HG02642 (cell line): Measurements from ENCODE around the gene ISM1.
A peak's percentile ranks its signal among the peaks of the same experiment; 100 is the strongest.
"Not testable (repeated sequence)": the region's sequence is repeated elsewhere in the genome, so short reads cannot be mapped to it uniquely, and the experiment has no call there.

Source experiments
- ATAC-seq: cut with Tn5 transposase; IDR thresholded peaks from one replicate; pipeline ENCODE4 v1.9.1; 2021; ENCODE audit warnings: mild to moderate bottlenecking; ENCODE audit not compliant: unreplicated experiment, poor library complexity

ISM1 gene

DNA sequence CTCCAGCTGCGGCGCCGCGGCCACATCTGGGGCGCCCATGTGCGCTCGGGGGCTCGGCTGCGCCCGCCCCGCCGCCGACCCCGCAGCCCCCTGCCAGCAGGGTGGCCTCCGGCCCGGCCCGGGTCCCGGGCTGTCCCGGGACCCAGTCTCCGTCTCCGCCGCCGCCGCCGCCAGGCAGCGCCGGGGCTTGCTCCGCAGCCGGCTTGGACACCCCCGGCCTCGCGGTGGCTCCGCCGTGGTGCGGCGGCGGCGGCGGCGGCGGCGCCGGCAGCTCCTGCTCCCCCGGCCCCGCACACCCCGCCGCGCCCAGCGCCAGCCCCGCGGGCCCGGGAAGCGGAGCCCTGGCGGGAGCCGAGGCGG, 219 bp downstream of the ISM1 start:
- peak; percentile 26 for ATAC-seq

- peak; percentile 89 for ATAC-seq
Measured at GRCh38 chr20:13221673-13222318, 722 bp downstream of the ISM1 start.

GRCh38 chr20:13222319-13222716, 1.2 kb downstream of the ISM1 start:
- ATAC-seq: no peak

DNA sequence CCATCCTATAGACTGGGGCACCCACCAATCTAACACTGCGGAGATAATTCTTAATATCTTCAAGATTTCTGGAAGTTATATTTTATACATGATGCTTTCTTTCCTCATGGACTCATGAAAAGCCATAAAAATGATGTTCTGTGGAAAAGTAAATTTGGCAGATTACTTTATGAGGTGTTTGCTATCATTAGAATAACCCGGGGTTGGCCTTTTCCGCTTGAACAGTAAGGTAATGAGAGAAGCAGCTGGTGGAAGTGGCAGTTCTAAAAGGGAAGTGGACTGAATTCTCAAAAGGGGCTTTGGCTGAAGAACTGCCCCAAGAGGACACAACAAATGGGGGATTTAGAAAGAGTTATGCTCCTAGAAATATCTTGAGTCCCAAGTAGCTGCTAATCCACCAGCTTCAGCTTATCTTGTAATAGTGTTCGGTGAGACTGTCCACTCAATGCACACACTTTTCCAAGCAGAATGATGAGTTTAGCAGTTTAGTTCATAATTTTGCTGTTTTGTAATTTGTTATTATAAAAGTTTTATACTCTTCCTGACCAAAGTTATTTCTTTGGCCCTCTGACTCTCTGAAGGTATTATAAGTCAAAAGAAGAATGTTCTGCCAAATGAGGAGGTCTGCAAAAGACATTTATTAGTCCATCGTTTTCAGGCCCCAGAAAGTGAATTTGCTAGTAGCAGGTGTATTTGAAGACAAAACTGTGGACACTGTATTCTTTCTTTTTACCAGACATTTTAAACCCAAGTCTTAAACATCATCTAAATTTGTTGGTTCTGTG, 2.9 kb downstream of the ISM1 start:
- ATAC-seq: no peak

DNA sequence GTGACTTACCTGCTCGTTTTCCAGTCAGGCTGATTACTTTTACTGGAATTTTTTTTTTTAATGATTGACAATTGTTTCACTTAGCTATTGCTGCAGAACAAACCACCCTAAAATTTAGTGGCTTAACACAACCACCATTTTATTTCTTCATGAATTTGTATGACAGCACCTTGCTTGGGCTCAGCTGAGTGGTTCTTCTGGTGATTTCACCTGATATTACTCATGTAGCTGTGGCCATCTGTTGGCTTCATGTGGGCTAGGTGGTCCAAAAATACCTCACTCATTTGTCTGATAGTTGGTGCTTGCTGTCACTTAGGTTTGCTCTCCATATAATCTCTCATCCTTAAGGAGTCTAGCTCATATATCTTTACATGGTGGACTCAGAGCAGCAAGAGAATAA, 5.3 kb downstream of the ISM1 start:
- no peak for ATAC-seq

- no peak for ATAC-seq
Measured at GRCh38 chr20:13228771-13229170, 7.7 kb downstream of the ISM1 start.

- ATAC-seq: no peak
Measured at GRCh38 chr20:13229538-13229937, 8.5 kb downstream of the ISM1 start.

DNA sequence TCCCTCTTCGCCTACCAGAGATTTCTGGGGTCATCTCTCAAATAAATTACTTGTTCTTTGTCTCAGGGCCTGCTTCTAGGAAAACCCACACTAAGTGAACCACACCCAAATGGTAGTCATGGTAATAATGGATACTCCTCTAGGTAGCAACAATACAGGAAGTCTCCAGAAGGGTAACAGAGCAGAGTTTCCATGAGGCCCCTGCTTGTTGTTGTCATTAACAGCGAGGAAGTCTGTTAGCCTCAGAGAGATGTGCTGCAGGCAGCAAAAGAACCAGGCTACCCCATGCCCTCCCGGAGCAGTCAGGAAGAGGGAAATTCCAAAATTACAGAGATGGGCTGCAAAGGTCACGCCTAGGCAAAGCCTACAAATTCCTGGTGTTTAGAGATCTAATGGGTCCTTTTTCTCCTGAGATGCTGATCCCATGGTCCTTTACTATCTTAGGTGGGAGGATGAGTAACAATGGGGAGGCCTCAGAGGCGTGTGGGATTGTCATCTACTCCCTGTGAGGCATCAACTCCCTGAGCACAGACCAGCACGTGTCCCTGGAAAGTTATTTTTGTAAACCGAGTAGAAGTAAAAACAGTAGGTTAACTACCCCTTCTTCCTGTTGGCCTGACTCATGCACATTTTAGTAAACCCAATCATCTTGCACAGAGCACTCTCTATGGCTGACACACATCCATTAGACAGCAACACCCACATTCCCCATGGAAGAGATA, 10.1 kb downstream of the ISM1 start:
- no peak for ATAC-seq

- no peak for ATAC-seq
Measured at GRCh38 chr20:13232999-13233398, 11.9 kb downstream of the ISM1 start.

DNA sequence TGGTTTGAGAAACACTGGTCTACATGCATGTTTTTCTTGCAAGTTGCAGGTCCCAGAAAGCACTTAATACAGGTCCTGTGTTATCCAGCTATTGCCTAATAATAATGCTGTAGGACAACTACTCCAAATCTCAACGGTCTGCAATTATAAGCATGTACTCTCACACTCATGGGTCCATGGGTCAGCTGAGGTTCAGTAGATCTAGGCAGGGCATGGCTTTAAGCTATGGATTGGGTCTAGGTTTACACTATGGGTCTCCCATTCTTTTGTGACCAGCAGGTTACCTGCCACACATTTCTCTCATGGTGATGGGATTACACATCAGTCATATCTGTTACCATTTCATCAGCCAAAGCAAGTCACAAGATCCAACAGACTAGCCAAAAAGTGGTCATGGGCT, 13.9 kb downstream of the ISM1 start:
- no peak for ATAC-seq

GRCh38 chr20:13236360-13236759, 15.3 kb downstream of the ISM1 start:
- ATAC-seq: not testable (repeated sequence)

- ATAC-seq: no peak
Measured at GRCh38 chr20:13236990-13237720, 16.1 kb downstream of the ISM1 start.

GRCh38 chr20:13238001-13238653, 17.1 kb downstream of the ISM1 start:
- ATAC-seq: no peak

DNA sequence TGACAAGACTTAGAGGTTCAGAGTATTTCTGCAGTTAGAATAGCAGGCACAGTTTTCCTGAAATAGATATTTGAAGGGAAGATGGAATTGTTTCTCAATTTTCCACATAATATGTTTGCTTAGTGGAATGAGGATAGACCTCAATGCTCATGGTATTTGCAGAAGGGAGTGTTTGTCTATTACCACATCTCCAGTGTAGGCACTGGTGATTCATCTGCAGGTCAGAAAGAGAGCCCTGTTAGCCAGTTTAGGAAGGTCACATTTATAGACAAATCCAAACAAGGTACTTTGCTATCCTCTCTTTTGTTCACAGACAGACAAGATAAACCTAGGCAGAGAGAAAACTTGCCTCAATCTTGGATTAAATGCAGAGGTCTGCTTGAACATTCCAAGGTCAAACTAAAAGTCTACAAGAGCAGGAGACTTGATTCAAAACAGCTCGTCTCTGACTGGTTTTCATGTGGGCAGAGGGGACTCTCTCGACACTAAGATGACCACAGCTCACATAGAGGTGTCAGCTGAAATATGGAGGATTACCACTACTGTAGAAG, 22.8 kb downstream of the ISM1 start:
- no peak for ATAC-seq

DNA sequence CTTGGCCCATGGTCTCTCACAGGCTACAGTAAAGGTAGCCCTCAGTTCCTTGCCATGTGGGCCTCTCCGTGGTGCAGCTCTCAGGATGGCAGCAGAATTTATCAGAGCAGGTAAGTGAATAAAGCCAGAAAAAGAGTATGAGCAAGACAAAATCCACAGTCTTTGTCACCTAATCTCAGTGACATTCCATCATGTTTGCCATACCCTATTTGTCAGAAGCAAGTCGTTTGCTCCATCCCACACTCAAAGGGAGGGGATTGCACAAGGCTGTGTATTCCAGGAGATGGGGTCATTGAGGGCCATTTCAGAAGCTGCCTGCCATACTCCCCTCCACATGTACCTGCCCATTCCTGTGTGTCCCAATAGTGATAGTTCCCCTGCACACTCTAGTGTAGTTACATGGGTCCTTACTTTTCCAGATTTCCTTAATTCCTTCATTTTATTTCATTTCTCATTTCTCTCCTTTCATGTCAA, 24.2 kb downstream of the ISM1 start:
- ATAC-seq: no peak

DNA sequence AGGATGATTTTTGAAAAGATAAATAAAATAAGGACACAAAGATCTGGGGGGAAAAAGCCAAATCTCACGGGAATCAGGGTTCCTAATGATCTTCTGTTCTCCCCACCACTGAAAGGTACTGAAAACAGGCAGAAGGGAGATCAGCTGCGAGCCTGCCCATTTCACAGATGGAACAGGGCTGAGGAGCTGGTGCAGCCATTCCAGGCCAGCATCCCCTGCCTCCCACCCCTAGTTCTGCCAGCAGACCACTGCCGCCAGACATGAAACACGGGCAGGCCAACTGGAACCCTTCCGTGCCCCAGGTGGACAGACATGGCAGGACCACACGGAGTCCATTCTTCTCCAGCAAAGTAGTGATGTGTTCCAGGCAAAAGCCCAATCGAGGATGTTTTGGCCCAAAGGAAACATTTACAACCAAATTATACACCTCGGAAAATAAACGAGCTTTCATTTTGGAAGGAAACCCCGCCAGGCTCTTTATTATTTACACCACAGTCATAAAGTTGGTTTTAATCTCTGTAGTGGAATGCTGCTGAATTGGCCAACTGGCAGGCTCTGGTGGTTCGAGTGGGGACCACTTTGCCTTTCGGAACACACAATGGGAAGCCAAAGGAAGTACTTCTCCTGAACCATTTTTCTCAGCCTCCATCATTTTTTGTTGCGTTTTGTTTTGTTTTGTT, 28.2 kb downstream of the ISM1 start:
- ATAC-seq: no peak

DNA sequence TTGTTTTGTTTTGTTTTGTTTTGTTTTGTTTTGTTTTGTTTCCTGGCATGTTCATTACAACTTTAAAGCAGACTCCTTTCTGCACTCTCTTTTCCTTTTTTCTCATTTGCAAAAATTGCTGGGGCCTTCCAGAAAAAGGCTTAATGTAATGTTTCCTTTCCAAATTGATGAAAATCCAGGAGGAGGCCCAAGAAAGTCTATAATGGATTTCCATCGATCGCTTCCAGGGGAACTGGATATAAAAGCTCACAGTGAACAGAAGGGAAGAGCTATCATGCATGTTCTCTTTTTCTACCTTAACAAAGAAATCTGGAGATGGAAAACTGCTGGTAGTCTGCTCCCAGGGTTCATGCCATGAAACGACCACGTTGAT, 28.7 kb downstream of the ISM1 start:
- ATAC-seq: no peak

GRCh38 chr20:13250251-13250650, 29.2 kb downstream of the ISM1 start:
- no peak for ATAC-seq

- ATAC-seq: no peak
Measured at GRCh38 chr20:13251106-13251903, 30.2 kb downstream of the ISM1 start.
